Panc1 (cell line): ENCODE measurements around the gene MUC5B. TPM values are rescaled to one million over a fixed set of nuclear protein-coding genes. Genes with fewer than 3 reads are reported as not detected.

Experiments used
- ATAC-seq: fragments of 200-7000 bp; cut with Tn5 transposase; 2 replicates; pipeline ENCODE4 v1.9.1; 2020; ENCODE audit warnings: mild to moderate bottlenecking, moderate library complexity
- BruUV-seq: library from RNA; stranded (reverse); fragments of 400-500 nt; replicated peaks from 2 replicates; lab custom pipeline; 2021; lab: Mats Ljungman, UMichigan
- CTCF ChIA-PET: fragments of 300-600 bp; sonication (Branson Sonifier 250); formaldehyde crosslinking; loops from one replicate; lab custom pipeline; 2022; ENCODE audit warnings: antibody characterized with exemption; lab: Charles Lee
- POLR2A ChIA-PET: fragments of 300-600 bp; sonication (Branson Sonifier 250); formaldehyde crosslinking; loops from one replicate; lab custom pipeline; 2022; ENCODE audit warnings: antibody characterized with exemption; lab: Charles Lee
- DNase-seq: peaks from one replicate; pipeline ENCODE4 v3.0.0-alpha.2; 2010; ENCODE audit warnings: low read depth, low spot score
- H3K27ac ChIP-seq: 2 replicates; pipeline ENCODE4 v1.5.1; 2011; ENCODE audit warnings: mild to moderate bottlenecking, low read length, inconsistent platforms
- H3K27me3 ChIP-seq: fragments of 200-500 bp; sonication (Bioruptor generic); 2 replicates; pipeline ENCODE4 v1.6.0; 2014; ENCODE audit warnings: low read length, inconsistent platforms; ENCODE audit not compliant: control insufficient read depth, insufficient read depth
- H3K36me3 ChIP-seq: fragments of 200-500 bp; sonication (Bioruptor generic); 2 replicates; pipeline ENCODE4 v1.5.1; 2014; ENCODE audit warnings: inconsistent platforms, mild to moderate bottlenecking, low read length, moderate library complexity; ENCODE audit not compliant: control insufficient read depth, insufficient read depth
- H3K4me1 ChIP-seq: 2 replicates; pipeline ENCODE4 v1.5.1; 2011; ENCODE audit warnings: inconsistent platforms, mild to moderate bottlenecking, low read length, moderate library complexity; ENCODE audit not compliant: control insufficient read depth, insufficient read depth
- H3K4me3 ChIP-seq, 2 experiments: 2 replicates each; pipeline ENCODE4 v1.5.1; 2011 to 2012; ENCODE audit warnings: low read depth in 2 of 2, low read length in 2 of 2, mild to moderate bottlenecking in 2 of 2, inconsistent platforms in 1 of 2, moderate library complexity in 1 of 2
- H3K9me3 ChIP-seq: fragments of 200-500 bp; sonication (Bioruptor generic); 2 replicates; pipeline ENCODE4 v1.5.1; 2014; ENCODE audit warnings: low read depth, mild to moderate bottlenecking, inconsistent platforms, low read length, moderate library complexity; ENCODE audit not compliant: control insufficient read depth, insufficient read depth
- CTCF ChIP-seq: fragments of 450-650 bp; IDR thresholded peaks from 2 replicates; pipeline ENCODE4 v1.5.1; 2017; ENCODE audit warnings: mild to moderate bottlenecking
- POLR2AphosphoS5 ChIP-seq: IDR thresholded peaks from 2 replicates; pipeline ENCODE4 v1.6.1; 2012; ENCODE audit warnings: mild to moderate bottlenecking, low read depth, low read length, moderate library complexity
- REST ChIP-seq, 2 experiments: IDR thresholded peaks; 2 replicates each; pipeline ENCODE4 v1.6.1; 2011 to 2012; ENCODE audit warnings: low read depth in 2 of 2, control low read depth in 1 of 2, low read length in 1 of 2, mild to moderate bottlenecking in 1 of 2, moderate library complexity in 1 of 2; ENCODE audit not compliant: insufficient read depth in 1 of 2
- SIN3A ChIP-seq: IDR thresholded peaks from 2 replicates; pipeline ENCODE4 v1.6.1; 2012; ENCODE audit warnings: low read depth, mild to moderate bottlenecking, low read length, moderate library complexity, borderline replicate concordance; ENCODE audit not compliant: insufficient read depth
- TCF7L2 ChIP-seq: IDR thresholded peaks from 2 replicates; pipeline ENCODE4 v1.6.1; 2011; ENCODE audit warnings: mild to moderate bottlenecking, low read depth, low read length, inconsistent platforms
- in situ Hi-C: cut with HindIII; loops from 2 replicates; pipeline ENCODE4 v1.10.0; 2016; ENCODE audit warnings: low sequenced_read_pairs, low pct_unique_long_range_greater_than_20kb
- intact Hi-C: fragments of 100-400 bp; cut with micrococcal nuclease; formaldehyde crosslinking; loops from one replicate; pipeline ENCODE4 v1.10.0; 2022; ENCODE audit not compliant: unreplicated experiment
- total RNA-seq: library from RNA; stranded (reverse); gene quantifications from one replicate; pipeline ENCODE4 v1.2.1, GENCODE V29; 2021; ENCODE audit not compliant: unreplicated experiment

Gene MUC5B
- total RNA-seq, 1 experiment from 2014 or later: 1.2 TPM

- intact Hi-C loops: no loop called here
- CTCF ChIA-PET: interaction anchor here (1.0 kb wide), 1 partner anchor 12 kb away, joined by 3 read pairs; no protein-coding TSS in a partner anchor
- no peak for ATAC-seq
Observed at GRCh38 chr11:1231396-1232020, 8.6 kb downstream of the MUC5B start.

More at GRCh38 chr11:1231396-1232020, 8.6 kb downstream of the MUC5B start:
- H3K9me3 ChIP-seq: no peaks in the 10 kb centered on the region
- no peaks in the 10 kb centered on the region for H3K36me3 ChIP-seq
- H3K4me1 ChIP-seq: peaks cover 9% of the 10 kb centered on the region; the same call in 1 of the 2 replicates
- no peak overlapping the region for H3K27ac ChIP-seq
- no peak for DNase-seq
- H3K27me3 ChIP-seq: no peaks in the 10 kb centered on the region; the same call in 1 of the 2 replicates
- in situ Hi-C loops: no loop called here
- no TSS peak for BruUV-seq
- POLR2A ChIA-PET: no interaction called here
- no peak overlapping the region for H3K4me3 ChIP-seq
- TF ChIP-seq POLR2AphosphoS5 (no peak), REST (IDR thresholded peaks at IDR 0.05; ENCODE audit: insufficient read depth in 1 of 2, low read depth in 2 of 2, low read length in 1 of 2) (no peak), CTCF (no peak), TCF7L2 (no peak), SIN3A (no peak)
